Gastroesophageal sphincter (tissue), 4 donors: Measurements from ENCODE around the gene ARPC4. TPM values are rescaled to one million over a fixed set of nuclear protein-coding genes. Genes with fewer than 3 reads are reported as not detected.

Source experiments
- ATAC-seq: fragments of 150-250 bp; one replicate; pipeline ENCODE4 v1.9.1; 2016; ENCODE audit warnings: mild to moderate bottlenecking, moderate library complexity
- H3K27ac ChIP-seq, 4 donors: fragments of 200-600 bp; sonication (generic) in 3 of 4; 1 replicate in 3 of 4; 2 replicates in 1 of 4; pipeline ENCODE4 v1.5.1; 2016 to 2019
- H3K27me3 ChIP-seq: fragments of 200-600 bp; sonication (generic); one replicate; pipeline ENCODE4 v1.5.1; 2019
- H3K36me3 ChIP-seq, 2 donors: fragments of 200-600 bp; sonication (generic); one replicate each; pipeline ENCODE4 v1.5.1; 2019; ENCODE audit warnings: control low read depth in 1 of 2
- H3K4me1 ChIP-seq, 3 donors: fragments of 200-600 bp; sonication (generic); 1 replicate in 2 of 3; 2 replicates in 1 of 3; pipeline ENCODE4 v1.5.1; 2016 to 2019; ENCODE audit warnings: control low read depth in 2 of 3
- H3K4me3 ChIP-seq, 2 donors: fragments of 200-600 bp; sonication (generic); one replicate each; pipeline ENCODE4 v1.5.1; 2019; ENCODE audit warnings: mild to moderate bottlenecking in 1 of 2, moderate library complexity in 1 of 2
- H3K9me3 ChIP-seq, 3 donors: fragments of 200-600 bp; sonication (generic); one replicate each; pipeline ENCODE4 v1.5.1; 2017 to 2019; ENCODE audit warnings: control low read depth in 2 of 3
- EP300 ChIP-seq: sonication (generic); formaldehyde crosslinking; IDR thresholded peaks from one replicate; pipeline ENCODE4 v1.6.1; 2017; ENCODE audit warnings: antibody characterized with exemption, mild to moderate bottlenecking
- POLR2A ChIP-seq, 2 donors: fragments of 450-650 bp; IDR thresholded peaks; one replicate each; pipeline ENCODE4 v1.6.1; 2017; ENCODE audit warnings: antibody characterized with exemption in 2 of 2, mild to moderate bottlenecking in 2 of 2, moderate library complexity in 1 of 2
- POLR2AphosphoS5 ChIP-seq: sonication (generic); formaldehyde crosslinking; IDR thresholded peaks from one replicate; pipeline ENCODE4 v1.6.1; 2017; ENCODE audit warnings: antibody characterized with exemption
- WGBS, 2 donors: methylation state at CpG; one replicate each; pipeline ENCODE4 v1.1.5; 2018; ENCODE audit warnings: low coverage in 1 of 2; 5-methylcytosine and 5-hydroxymethylcytosine counted together
- total RNA-seq, 4 donors: library from RNA; depleted of rRNA; stranded (reverse); fragments of >200 nt; gene quantifications; one replicate each; pipeline ENCODE4 v1.1.0, GENCODE V29; 2016
- TF ChIP-seq, protein P1 (sequence below), 4 experiments: fragments of 200-600 bp in 2 of 4; fragments of 450-650 bp in 2 of 4; sonication (generic) in 1 of 4; IDR thresholded peaks; one replicate each; pipeline ENCODE4 v1.5.1; 2017 to 2019; ENCODE audit warnings: antibody characterized with exemption in 4 of 4, mild to moderate bottlenecking in 2 of 4, moderate library complexity in 2 of 4

The ARPC4 gene
- total RNA-seq: 100 to 1,000 TPM; 157 to 203 (median 171) TPM

DNA sequence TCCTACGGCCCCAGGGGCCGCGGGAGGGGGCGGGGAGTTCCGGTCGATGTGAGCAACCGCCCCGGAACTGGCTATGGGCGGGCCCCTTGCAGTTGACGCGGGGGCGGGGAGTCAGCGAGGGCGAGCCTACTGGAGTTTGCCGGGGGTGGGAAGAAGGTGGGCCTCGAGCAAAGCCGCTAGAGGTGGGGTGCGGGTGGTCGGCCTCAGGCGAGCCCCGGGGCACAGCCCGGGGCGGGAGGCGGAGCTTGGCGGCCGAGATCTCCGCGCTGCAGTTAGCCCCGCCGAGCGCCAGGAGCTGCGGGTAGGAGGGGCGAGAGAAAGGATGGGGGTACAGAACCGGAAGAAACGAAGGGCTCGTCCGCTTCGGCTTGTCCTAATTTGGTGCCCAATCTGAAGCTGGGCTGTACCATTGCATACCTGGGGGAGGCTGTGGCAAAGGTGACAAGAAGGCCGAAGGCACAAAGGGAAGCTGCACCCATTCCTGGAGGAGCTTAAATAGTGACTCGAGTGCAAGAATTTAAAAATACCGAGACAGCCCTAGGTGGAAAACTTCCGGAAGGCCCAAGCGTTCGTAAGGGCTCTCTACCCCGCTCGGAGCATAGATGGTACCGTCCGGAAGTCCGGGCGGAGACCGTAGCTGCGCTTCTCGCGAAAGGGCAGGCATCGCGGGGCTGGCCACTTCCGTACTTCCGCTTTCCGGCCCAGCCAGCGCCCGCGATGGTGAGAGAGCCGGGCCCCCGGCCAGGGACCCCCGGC, at the start of gene ARPC4, which contains the start of gene TADA3:
TSS of gene ARPC4 (plus strand) at position 678 of the 756 bp plus-strand sequence. CDS start at position 718, 40 bp downstream.
TSS of gene TADA3 (minus strand) at position 69 of the 756 bp plus-strand sequence. CDS start 1,007 bp downstream, outside the sequence.
- ATAC-seq: peak; percentile 96
- Histone ChIP-seq H3K4me1 (peaks cover 0 to 64% (median 18%) of the 10 kb centered on the region in 3 donors), H3K9me3 (no peaks in the 10 kb centered on the region), H3K27me3 (no peaks in the 10 kb centered on the region), H3K36me3 (peaks cover 0 to 59% of the 10 kb centered on the region in 2 donors), H3K4me3 (peak within 1 kb of the TSS; percentile 90 to 93), H3K27ac (peak within 1 kb of the TSS; percentile 93 to 98 (median 96))
- TF ChIP-seq POLR2AphosphoS5: peak; percentile 77
- TF ChIP-seq, protein P1, sequence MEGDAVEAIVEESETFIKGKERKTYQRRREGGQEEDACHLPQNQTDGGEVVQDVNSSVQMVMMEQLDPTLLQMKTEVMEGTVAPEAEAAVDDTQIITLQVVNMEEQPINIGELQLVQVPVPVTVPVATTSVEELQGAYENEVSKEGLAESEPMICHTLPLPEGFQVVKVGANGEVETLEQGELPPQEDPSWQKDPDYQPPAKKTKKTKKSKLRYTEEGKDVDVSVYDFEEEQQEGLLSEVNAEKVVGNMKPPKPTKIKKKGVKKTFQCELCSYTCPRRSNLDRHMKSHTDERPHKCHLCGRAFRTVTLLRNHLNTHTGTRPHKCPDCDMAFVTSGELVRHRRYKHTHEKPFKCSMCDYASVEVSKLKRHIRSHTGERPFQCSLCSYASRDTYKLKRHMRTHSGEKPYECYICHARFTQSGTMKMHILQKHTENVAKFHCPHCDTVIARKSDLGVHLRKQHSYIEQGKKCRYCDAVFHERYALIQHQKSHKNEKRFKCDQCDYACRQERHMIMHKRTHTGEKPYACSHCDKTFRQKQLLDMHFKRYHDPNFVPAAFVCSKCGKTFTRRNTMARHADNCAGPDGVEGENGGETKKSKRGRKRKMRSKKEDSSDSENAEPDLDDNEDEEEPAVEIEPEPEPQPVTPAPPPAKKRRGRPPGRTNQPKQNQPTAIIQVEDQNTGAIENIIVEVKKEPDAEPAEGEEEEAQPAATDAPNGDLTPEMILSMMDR (IDR thresholded peaks at IDR 0.05): peak in 3 of 4 experiments; percentile 24 to 45 (median 40)
- TF ChIP-seq EP300: no peak
- peak; percentile 32 to 57 for TF ChIP-seq POLR2A (IDR thresholded peaks at IDR 0.05)
- 0% methylated on average over 20 of the region's 65 CpGs; no CpG with 5 or more reads in 1 of the 2 donors for WGBS, 2 donors

DNA sequence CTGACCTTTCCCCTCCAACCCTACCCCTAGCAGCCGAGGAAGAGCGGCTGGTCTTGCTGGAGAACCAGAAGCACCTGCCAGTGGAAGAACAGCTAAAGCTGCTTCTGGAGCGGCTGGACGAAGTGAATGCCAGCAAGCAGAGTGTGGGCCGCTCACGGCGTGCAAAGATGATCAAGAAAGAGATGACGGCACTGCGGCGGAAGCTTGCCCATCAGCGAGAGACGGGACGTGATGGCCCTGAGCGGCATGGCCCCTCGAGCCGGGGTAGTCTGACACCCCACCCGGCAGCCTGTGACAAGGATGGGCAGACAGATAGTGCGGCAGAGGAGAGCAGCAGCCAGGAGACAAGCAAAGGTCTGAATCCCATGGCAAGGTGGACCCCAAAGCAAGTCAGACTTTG, 49.3 kb upstream of the ARPC4 start:
- peaks cover 0 to 100% of the 10 kb centered on the region in 2 donors for H3K36me3 ChIP-seq
- H3K4me1 ChIP-seq: peaks cover 0 to 5% (median 0%) of the 10 kb centered on the region in 3 donors
- H3K27ac ChIP-seq: no peak overlapping the region
- H3K27me3 ChIP-seq: no peaks in the 10 kb centered on the region
- no peak overlapping the region for H3K4me3 ChIP-seq
- H3K9me3 ChIP-seq: no peaks in the 10 kb centered on the region
- TF ChIP-seq POLR2AphosphoS5 (no peak), EP300 (no peak), POLR2A (IDR thresholded peaks at IDR 0.05) (no peak)
- TF ChIP-seq, protein P1 (IDR thresholded peaks at IDR 0.05): no peak
- WGBS, 2 donors: 92 to 93% methylated on average over 3 to 9 of the region's 18 CpGs
- ATAC-seq: no peak

DNA sequence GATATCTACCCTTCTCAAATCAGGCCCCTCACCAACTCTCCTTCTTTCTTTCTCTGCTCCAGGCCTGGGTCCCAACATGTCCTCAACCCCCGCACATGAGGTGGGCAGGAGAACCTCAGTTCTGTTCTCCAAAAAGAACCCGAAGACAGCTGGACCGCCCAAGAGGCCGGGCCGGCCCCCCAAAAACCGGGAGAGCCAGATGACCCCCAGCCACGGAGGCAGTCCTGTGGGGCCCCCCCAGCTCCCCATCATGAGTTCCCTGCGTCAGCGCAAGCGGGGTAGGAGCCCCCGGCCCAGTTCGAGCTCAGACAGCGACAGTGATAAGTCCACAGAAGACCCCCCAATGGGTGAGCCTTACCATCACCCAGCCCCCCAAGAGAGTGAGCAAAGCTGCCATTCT, 48.7 kb upstream of the ARPC4 start:
- no peaks in the 10 kb centered on the region for H3K27me3 ChIP-seq
- ATAC-seq: no peak
- no CpG with 5 or more reads among the region's 13 CpGs for WGBS, 2 donors
- H3K36me3 ChIP-seq: peaks cover 0 to 95% of the 10 kb centered on the region in 2 donors
- peaks cover 0 to 11% (median 0%) of the 10 kb centered on the region in 3 donors for H3K4me1 ChIP-seq
- no peaks in the 10 kb centered on the region for H3K9me3 ChIP-seq
- TF ChIP-seq, protein P1 (IDR thresholded peaks at IDR 0.05): no peak
- TF ChIP-seq EP300: no peak
- TF ChIP-seq POLR2A (IDR thresholded peaks at IDR 0.05): no peak
- TF ChIP-seq POLR2AphosphoS5: no peak
- no peak overlapping the region for H3K4me3 ChIP-seq
- H3K27ac ChIP-seq: no peak overlapping the region

DNA sequence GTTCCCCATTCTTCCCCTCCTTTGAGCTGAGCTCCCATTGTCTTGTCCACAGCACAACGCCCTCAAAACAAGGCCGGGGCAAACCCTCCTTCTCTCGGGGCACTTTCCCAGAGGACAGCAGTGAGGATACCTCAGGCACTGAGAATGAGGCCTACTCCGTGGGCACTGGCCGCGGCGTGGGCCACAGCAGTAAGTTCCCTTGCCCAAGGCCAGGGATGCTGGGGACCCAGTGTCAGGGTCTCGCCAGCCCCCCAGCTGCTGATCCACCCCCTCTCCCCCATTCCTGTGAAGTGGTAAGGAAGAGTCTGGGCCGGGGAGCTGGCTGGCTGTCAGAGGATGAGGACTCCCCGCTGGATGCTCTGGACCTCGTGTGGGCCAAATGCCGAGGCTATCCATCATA, 47.4 kb upstream of the ARPC4 start:
- H3K36me3 ChIP-seq: peaks cover 0 to 82% of the 10 kb centered on the region in 2 donors

More for the DNA sequence above, 47.4 kb upstream of the ARPC4 start:
- peaks cover 0 to 17% (median 0%) of the 10 kb centered on the region in 3 donors for H3K4me1 ChIP-seq
- no peaks in the 10 kb centered on the region for H3K27me3 ChIP-seq
- H3K9me3 ChIP-seq: no peaks in the 10 kb centered on the region
- 67% methylated on average over 3 of the region's 12 CpGs; no CpG with 5 or more reads in 1 of the 2 donors for WGBS, 2 donors
- H3K4me3 ChIP-seq: no peak overlapping the region
- H3K27ac ChIP-seq: no peak overlapping the region
- no peak for ATAC-seq
- TF ChIP-seq POLR2AphosphoS5 (no peak), POLR2A (IDR thresholded peaks at IDR 0.05) (no peak), EP300 (no peak)
- TF ChIP-seq, protein P1 (IDR thresholded peaks at IDR 0.05): no peak
